Measurements from ENCODE around the gene FHAD1. TPM values are rescaled to one million over a fixed set of nuclear protein-coding genes. Genes with fewer than 3 reads are reported as not detected.

Gene FHAD1
- total RNA-seq, 1 experiment from 2014 or later: 1.9 TPM

DNA sequence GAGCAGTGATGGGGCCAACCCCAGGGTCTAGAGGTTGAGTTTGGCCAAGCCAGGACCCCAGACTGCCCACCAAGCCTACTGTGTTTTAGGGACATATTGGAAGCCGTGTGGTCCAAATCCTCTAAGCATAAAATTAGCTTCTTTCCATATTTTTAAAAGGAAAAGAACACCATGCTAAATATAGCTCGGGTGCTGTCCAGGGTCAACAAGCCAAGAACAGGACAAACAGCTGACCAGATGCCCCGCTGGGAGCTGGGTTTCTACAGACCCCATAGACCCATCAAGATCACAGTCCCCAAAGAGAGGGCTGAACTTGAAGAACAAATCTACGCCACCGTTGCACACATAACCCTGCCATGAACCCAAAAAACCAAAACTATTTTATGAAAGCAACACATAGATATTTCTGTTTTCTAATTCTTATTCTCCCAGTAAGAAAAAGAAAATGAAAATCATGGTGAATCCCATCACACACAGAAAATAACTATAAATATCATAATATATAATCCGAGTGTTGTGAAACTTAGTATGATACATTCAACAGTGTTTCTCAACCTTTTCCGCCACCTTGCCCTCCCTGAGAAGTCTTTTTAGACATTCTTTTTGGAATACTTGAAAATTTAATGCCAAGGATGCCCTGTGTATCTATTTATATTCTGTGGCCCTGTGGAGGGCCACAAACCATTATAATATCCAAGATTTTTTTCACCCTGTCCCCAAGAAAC, 36.2 kb upstream of the FHAD1 start:
- no peak overlapping the region for H2BK20ac ChIP-seq (ENCODE audit: low read depth, low read length, poor library complexity, severe bottlenecking)
- H3K4me1 Mint-ChIP-seq: peaks cover 43 to 54% of the 10 kb centered on the region in 2 experiments
- no peaks in the 10 kb centered on the region for H4K20me1 ChIP-seq (ENCODE audit: control insufficient read depth, insufficient read depth, insufficient read length)
- H3K9me3 Mint-ChIP-seq: no peaks in the 10 kb centered on the region; a peak in 1 of 5 replicates
- no peak overlapping the region for H3K18ac ChIP-seq (ENCODE audit: insufficient read length, low read depth, low read length)
- peaks cover 0 to 8% (median 3%) of the 10 kb centered on the region in 3 experiments; a peak in 3 of 7 replicates for H3K36me3 Mint-ChIP-seq (ENCODE audit: insufficient read depth in 1 of 3, low read depth in 3 of 3)
- H2BK15ac ChIP-seq (ENCODE audit: low read depth, low read length): no peak overlapping the region
- TF ChIP-seq, protein P1, sequence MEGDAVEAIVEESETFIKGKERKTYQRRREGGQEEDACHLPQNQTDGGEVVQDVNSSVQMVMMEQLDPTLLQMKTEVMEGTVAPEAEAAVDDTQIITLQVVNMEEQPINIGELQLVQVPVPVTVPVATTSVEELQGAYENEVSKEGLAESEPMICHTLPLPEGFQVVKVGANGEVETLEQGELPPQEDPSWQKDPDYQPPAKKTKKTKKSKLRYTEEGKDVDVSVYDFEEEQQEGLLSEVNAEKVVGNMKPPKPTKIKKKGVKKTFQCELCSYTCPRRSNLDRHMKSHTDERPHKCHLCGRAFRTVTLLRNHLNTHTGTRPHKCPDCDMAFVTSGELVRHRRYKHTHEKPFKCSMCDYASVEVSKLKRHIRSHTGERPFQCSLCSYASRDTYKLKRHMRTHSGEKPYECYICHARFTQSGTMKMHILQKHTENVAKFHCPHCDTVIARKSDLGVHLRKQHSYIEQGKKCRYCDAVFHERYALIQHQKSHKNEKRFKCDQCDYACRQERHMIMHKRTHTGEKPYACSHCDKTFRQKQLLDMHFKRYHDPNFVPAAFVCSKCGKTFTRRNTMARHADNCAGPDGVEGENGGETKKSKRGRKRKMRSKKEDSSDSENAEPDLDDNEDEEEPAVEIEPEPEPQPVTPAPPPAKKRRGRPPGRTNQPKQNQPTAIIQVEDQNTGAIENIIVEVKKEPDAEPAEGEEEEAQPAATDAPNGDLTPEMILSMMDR (conservative IDR thresholded peaks at IDR 0.05): no peak
- H3K27ac Mint-ChIP-seq: no peak overlapping the region
- H3K23me2 ChIP-seq (ENCODE audit: insufficient read length, low read depth, low read length, poor library complexity, severe bottlenecking): no peaks in the 10 kb centered on the region
- no peaks in the 10 kb centered on the region for H3K79me1 ChIP-seq (ENCODE audit: insufficient read depth, low read depth, low read length, poor library complexity, severe bottlenecking)
- no peak overlapping the region for H3K4ac ChIP-seq (ENCODE audit: low read depth, low read length)
- H2BK5ac ChIP-seq (ENCODE audit: insufficient read length, low read length): no peak overlapping the region
- peaks cover 2% of the 10 kb centered on the region; the same call in 1 of the 2 replicates for H3K4me1 ChIP-seq (ENCODE audit: insufficient read depth, low read length)
- no peaks in the 10 kb centered on the region for H3K79me2 ChIP-seq (ENCODE audit: insufficient read depth, low read length)
- no peak overlapping the region for H3T11ph ChIP-seq (ENCODE audit: low read length)
- H2AFZ ChIP-seq (ENCODE audit: low read length): no peak overlapping the region
- no peak overlapping the region for H3K9ac ChIP-seq (ENCODE audit: extremely low read depth, insufficient read length, low read length)
- H3K27ac ChIP-seq (ENCODE audit: insufficient read length, low read depth, low read length): no peak overlapping the region
- no peak overlapping the region for H2BK12ac ChIP-seq (ENCODE audit: insufficient read length, low read depth, low read length)
- H3K56ac ChIP-seq (ENCODE audit: insufficient read length, low read depth, low read length): no peak overlapping the region
- H3K23ac ChIP-seq (ENCODE audit: insufficient read length, low read depth, low read length): no peak overlapping the region
- no peaks in the 10 kb centered on the region for H3K27me3 ChIP-seq (ENCODE audit: insufficient read depth, low read length)
- no peak overlapping the region for H3K4me3 Mint-ChIP-seq
- no peak overlapping the region for H2AK5ac ChIP-seq (ENCODE audit: insufficient read length, low read length)
- H2BK120ac ChIP-seq (ENCODE audit: low read depth, low read length, poor library complexity, severe bottlenecking): no peak overlapping the region
- no peak overlapping the region for H4K8ac ChIP-seq (replicated peaks; ENCODE audit: insufficient read length, low read depth, low read length)
- H3K4me2 ChIP-seq (ENCODE audit: insufficient read depth, insufficient read length, low read length): no peak overlapping the region
- no peak for DNase-seq
- no peak overlapping the region for H3K14ac ChIP-seq (ENCODE audit: insufficient read depth, low read length)
- H4K91ac ChIP-seq (ENCODE audit: insufficient read length, low read depth, low read length): no peak overlapping the region
- no peak overlapping the region for H4K5ac ChIP-seq (ENCODE audit: insufficient read length, low read depth, low read length)
- no CpG with 5 or more reads among the region's 7 CpGs for WGBS (ENCODE audit: extremely low coverage, insufficient read length, low lambda C conversion rate)
- H3K9me3 ChIP-seq (ENCODE audit: control insufficient read depth, low read depth, low read length): no peaks in the 10 kb centered on the region
- no peaks in the 10 kb centered on the region for H3K27me3 Mint-ChIP-seq (ENCODE audit: low read depth)
